GM18861 (cell line): Measurements from ENCODE around the gene EPHB6.

ENCODE experiments used
- ATAC-seq: cut with Tn5 transposase; IDR thresholded peaks from one replicate; pipeline ENCODE4 v1.9.1; 2021; ENCODE audit not compliant: unreplicated experiment

Gene EPHB6, protein sequence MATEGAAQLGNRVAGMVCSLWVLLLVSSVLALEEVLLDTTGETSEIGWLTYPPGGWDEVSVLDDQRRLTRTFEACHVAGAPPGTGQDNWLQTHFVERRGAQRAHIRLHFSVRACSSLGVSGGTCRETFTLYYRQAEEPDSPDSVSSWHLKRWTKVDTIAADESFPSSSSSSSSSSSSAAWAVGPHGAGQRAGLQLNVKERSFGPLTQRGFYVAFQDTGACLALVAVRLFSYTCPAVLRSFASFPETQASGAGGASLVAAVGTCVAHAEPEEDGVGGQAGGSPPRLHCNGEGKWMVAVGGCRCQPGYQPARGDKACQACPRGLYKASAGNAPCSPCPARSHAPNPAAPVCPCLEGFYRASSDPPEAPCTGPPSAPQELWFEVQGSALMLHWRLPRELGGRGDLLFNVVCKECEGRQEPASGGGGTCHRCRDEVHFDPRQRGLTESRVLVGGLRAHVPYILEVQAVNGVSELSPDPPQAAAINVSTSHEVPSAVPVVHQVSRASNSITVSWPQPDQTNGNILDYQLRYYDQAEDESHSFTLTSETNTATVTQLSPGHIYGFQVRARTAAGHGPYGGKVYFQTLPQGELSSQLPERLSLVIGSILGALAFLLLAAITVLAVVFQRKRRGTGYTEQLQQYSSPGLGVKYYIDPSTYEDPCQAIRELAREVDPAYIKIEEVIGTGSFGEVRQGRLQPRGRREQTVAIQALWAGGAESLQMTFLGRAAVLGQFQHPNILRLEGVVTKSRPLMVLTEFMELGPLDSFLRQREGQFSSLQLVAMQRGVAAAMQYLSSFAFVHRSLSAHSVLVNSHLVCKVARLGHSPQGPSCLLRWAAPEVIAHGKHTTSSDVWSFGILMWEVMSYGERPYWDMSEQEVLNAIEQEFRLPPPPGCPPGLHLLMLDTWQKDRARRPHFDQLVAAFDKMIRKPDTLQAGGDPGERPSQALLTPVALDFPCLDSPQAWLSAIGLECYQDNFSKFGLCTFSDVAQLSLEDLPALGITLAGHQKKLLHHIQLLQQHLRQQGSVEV

DNA sequence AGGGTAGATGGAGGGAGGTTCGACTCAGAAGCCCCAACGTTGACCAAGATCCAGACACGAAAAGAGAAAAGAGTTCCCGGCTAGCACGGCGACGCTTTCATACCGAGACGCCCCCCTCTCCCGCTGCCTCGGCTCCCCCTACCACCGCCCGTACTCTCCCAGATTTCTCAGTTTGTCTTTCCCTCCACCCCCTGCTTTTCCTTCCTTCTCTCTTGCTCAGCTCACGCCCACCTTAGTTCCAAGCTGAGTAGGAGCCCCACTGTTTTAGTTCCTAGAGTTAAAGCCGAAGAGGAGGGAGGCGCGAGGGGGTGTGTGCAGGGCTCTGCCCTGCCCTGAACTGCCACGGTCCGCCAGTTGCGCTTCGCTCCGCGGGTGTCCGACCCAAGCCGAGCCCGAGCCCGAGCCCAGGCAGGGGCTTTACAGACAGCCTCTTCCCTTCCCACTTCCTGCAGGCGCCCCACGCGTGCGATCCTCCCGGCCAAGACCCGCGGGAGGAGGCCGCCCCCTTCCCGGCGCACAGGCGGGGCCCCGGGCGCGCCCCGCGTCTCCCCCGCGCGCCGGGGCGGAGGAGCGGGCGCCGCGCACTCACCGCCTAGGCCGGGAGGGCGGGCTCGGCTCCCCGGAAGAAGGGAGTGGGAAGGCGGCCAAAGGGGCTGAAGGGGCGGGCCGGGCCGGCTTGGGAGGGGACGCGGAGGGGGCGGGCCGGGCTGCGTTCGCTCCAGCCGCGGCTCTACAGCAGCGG, at the start of gene EPHB6:
TSS of gene EPHB6 (plus strand) at position 705 of the 742 bp plus-strand sequence. CDS start 8,152 bp downstream, outside the sequence.
- ATAC-seq = peak; percentile 34

DNA sequence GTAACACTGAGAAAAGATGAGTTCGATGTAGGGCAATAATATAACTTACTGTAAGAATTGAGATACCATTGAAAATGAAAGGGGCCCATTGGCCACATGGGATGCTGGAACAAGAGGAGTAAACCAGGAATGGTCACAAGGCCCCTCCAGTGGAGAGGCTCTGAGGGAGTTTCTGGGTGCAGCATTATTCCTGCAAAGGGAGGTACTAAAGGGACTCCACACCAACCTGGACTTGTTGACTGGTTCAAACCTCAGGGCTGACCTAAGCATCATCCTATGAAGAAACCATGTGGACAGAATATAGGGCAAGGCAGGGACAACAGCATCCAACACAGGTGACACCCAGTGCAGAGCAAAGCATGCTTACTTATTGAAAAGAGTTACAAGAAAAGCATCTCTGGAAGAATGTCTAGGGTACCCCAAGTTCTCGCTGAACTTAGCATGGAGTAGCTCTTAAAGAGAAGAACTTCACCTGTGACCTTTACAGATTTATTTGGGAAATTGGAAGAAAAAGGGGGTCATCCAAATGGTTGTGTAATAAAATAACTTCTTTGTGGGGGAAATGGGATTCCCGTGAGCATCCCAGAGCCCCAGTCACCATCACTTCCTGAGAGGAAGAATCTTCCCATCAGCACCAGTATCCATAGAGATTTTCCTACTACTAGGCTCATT, 49.4 kb upstream of the EPHB6 start:
- no peak for ATAC-seq

DNA sequence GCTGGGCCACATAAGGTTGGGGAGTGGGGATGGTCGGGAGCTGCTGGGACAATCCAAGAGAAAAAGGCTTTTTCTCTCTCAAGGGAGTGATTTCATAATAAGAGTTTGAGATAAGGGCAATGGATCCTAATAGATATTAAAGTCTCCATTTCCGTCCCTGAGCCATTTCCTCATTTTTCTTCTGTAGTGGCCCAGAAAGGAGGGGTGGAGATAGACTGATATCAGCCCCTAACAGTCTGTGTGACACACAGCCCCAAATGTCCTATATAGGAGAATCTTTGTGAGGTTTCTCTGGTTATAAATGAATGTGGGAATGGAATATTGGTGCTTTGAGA, 48.9 kb upstream of the EPHB6 start:
- no peak for ATAC-seq

DNA sequence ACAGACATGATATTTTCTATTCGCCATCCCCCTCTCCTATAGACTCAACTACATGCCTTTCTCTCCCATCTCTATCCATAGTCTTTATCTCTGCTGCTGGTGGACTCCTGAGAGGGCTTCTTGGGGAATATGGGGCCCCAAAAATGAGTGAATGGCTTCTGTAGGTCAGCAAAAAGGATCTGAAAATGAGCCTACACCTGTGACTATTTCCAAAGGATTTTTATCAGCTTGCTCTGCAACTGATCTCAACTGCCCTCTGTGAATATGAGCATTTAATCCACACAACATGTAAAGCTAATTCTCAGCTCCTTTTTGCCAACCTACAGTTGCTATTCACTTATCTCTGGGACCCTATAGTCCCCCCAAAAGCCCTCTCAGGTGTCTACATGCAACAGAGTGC, 47.9 kb upstream of the EPHB6 start:
- ATAC-seq = no peak

DNA sequence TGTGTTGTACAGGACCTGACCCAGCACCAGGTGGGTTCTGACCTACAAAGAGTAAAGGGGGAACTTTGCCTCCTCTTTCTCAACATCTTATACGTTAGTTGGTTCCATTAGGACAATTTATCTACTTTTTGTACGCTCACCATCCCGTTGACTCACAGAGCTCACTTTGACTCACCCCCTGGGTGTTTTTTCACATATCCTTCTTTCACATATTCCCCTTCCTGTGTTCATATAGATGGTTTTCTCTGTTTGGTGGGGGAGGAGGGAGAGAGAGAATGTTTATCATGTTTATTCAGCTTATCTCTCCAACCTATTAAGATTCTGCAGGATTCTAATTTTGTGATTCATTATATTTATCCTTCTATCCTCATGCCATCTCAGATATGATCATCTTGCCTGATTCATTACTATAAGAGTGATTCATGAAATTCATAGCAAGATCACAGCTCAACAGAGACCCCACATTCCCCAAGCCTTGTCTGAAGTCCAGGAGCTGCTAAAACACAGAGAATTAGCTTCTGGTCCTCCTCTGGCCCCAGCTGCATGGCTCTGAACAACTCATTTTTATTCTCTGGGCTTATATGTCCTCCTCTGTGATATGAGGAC, 46.9 kb upstream of the EPHB6 start:
- ATAC-seq = peak; percentile 12

DNA sequence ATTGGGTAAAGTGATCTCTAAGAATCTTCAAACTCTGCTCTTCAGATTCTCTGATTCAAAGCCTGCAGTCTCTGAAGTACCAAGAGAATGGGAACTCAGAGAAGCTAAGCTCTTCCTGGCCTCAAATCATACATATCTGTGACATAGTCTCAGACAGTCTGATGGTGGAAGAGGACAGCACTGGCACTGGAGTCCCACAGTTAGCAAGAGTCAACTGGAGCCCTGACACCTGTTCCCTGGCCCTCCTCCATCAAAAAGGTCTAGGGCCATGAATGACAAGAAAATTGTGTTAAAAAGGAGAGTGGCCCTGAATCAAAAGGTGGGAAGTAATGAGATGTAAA, 46.4 kb upstream of the EPHB6 start:
- ATAC-seq = peak; percentile 16

DNA sequence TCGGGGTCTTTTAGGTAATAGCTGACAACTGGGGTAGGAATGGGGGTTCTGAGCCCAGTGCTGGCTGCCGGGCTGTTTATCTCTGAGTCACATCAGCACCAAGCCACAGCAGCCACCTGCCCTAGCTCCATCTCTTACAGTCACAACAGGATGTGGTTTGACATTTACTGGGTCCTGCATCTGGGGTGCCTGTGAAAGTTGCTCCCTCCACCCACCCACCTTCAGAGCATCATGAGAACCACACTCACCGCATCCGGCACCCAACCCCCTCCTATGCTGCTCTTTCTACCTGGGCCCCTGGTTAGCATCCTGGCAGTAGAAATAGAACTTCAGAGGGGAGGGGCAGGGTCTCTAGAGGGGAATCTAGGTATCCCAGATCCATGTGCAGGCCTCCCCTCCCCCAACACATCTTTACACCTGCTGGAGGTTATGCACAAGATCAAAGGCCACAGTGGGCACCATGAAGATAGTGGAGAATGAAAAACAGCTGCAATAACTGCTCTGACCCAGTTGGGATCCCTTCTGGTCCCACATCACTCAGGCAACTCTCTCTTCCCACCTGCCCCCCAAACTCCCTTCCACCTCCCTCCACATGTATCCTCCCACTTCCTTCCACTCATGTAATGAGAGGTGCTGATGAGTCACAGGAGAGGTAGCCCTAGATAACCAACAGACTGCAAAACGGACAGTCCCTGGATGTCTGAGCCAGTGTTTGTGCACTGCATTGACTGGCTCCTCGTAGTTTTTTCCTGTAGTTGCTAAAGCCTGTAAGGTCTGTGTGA, 45.9 kb upstream of the EPHB6 start:
- ATAC-seq = peak; percentile 81

DNA sequence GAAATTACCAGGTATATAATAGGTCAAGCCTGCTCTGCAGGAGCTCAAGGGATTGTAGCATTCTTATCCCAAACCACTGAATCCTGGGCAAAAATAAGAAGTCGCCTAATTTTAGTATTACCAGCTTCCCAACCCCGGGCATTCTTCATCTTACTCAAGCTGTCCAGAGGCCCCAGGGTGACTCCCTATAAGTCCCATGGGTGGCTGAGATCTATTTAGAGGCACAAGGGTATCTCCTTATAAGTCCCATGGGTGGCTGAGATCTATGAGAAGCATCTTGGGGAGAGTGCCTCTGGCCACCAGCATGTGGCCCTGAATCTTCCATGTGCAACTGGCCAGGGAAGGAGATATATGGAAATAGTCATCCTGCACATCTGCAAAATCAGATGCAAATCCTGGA, 45.2 kb upstream of the EPHB6 start:
- peak; percentile 22 for ATAC-seq

DNA sequence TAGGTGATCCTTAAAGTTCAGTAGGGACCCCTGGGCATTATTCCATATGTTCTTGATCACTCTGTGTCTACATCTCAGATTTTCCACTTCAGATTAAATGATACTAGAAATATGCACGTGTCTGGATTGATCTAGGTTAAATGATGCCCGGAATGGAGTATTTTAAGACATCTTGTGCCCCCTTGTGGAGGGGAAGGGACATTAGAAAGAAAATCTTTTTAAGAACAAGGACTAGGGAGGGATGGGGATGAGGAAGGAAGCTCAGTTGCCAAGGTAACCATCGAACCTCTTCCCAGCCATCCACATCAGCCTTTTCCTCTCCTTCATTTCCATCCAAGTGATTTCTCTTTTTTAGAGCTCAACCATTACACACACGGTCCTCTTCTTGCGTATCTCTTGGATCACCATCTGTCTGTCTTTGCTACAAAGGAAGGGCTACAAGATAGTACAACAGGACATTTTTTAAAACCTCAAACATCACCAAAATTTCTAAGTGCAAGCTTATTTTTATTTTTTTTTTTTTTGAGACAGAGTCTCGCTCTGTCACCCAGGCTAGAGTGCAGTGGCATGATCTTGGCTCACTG, 43.6 kb upstream of the EPHB6 start:
- no peak for ATAC-seq

DNA sequence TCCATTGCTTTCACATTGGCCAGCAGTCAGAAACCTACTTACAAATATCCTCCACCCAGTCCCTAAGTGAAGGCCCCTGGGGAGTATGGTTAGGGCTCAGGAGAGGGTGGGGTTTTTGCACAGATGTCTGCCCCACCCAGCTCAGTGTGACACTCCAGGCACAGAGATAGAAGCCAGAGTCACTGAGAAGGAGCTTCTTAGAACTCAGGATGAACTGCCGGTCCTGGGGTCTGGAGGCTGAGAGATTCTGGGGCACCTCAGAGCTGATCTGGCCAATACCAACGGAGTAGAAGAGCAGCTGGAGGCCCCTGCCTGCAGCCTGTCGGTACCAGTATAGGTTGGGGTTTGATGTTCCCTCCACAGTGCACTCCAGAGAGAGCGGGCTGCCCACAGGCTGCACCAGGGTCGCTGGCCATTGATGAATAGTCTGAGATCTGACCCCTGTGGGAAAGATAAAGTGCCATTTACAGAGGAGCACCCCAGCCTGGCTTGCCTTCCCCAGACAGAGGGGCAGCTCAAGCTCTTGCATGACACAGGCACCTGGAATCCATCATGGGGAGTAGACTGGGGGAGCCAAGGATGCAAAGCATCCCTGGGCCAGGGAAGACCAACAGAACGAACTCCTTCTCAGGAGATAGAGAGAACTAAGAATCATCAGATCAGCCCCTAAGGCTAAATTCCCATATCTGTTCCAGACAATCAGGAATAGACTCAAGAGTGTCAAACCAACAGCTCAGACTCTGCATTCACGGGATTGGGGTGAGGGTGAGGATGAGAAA, 42.2 kb upstream of the EPHB6 start:
- ATAC-seq = no peak

DNA sequence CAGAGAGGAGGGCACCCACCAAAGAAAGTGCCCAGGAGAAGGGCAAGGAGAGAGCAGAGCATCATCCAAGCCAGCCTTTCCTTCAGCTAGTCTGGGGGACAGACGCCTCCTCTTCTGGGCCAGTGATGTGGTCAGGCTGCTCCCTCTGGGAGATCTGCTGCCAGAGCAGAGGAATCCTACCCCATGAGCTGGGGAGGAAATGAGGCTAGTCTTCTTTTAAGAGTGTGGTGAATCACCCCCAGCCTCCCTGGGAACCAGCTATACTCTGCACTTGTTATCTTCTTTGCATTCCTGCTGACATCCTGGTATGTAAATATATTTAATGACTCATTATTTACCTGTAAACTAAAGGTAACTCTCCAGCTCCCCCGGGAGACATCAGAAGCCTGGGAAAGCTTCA, 41.6 kb upstream of the EPHB6 start:
- no peak for ATAC-seq

DNA sequence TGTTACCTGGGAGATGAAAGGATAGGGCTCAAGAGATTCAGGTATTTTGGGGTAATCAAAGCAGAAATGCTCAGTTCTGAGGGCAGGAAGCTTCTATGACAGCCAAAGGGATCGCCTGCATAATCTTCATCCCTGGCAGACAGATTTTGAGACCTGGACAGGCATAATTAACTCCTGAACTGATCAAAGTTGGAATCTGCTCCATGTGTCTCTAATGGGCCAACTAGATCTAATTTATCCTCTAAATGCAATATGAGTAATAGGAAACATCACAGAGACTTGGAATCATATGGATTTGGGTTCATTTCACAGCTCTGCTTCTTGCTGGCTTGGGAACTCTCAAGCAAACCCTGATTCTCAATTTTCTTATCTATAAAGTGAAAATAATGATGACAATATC, 41.2 kb upstream of the EPHB6 start:
- ATAC-seq = no peak

DNA sequence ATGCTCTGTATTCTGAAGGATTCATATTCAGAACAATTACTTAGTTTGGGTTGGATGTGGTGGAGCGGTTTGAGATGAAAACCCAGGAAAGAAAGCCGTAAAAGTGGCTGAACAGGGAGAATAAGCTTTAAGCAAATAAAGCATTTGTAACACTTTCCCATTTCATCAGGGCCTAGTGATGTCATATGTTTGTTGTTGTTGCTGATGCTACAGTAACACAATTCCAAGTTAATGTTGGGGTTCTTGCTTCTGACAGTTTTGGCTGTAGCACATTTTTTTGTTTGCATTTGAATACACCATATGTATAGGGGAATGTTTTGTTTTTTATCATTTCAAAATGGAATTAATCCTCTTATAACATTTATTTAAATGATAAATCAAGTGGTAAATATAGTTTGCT, 40.4 kb upstream of the EPHB6 start:
- ATAC-seq = no peak

DNA sequence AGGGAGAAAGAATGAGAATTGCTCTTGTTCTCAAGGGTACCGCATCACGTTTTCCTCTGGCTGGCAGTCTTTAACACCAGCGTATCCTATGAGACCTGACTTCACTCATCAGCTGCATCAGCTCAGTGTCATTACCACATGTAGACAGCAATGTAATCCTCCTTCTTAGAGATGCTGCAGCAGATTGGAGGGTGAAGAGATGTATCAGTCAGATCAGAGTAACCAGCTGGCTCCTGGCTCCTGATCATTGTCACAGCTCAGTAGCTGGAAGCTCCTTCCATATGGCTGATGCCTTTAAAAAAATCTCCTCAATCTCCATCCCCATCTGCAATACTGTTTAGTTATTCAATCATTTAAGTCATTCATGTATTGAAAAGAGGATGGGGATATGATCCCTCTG, 39.7 kb upstream of the EPHB6 start:
- no peak for ATAC-seq

DNA sequence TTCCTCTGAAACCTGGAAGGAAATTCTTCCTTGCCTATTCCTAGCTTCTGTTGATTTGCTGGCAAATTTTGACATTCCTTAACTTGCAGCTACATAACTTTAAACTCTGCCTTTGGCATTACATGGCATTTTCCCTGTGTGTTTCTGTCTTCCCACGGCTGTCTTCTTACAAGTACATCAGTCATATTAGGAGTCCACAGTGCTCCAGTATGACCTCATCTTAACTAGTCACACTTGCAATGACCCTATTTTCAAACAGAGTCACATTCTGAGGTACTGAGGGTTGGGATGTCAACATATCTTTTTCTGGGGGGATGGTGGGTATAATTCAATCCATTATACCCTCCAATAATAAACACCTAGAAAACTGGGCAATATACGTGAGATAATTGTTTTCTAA, 37.4 kb upstream of the EPHB6 start:
- ATAC-seq = no peak

DNA sequence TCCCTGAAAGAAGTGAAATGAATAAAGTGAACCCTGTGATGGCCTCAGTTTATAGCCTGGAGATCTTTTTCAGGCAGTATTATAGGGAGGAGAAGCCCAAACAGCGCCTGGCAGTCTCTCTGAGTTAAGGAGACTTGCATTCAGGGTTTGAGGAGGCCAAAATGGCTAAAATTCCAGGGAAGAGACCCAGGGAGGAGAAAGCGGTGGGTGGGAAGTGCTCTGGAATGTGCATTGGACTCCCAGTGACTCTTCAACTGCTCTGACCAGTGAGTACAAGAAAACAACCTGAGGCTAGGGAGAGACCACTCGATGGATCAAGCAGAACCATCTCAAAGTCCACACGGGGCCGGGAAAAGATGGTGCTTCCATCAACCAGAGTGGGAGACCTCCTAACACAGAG, 35.3 kb upstream of the EPHB6 start:
- no peak for ATAC-seq

DNA sequence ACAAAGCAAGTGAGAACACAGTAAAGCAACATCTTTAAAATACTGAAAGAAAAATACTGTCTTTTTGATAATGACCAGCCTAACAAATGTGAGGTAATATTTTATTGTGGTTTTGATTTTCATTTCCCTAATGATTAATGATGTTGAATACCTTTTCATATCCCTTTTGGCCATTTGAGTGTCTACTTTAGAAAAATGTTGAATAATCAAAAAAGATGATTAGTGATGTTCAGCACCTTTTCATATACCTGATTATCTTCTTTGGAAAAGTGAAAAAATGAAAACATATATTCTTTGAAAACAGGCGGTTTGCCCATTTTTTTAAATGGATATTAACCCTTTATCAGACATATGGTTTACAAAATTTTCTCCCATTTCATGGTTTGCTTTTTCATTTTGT, 32.2 kb upstream of the EPHB6 start:
- ATAC-seq = no peak

DNA sequence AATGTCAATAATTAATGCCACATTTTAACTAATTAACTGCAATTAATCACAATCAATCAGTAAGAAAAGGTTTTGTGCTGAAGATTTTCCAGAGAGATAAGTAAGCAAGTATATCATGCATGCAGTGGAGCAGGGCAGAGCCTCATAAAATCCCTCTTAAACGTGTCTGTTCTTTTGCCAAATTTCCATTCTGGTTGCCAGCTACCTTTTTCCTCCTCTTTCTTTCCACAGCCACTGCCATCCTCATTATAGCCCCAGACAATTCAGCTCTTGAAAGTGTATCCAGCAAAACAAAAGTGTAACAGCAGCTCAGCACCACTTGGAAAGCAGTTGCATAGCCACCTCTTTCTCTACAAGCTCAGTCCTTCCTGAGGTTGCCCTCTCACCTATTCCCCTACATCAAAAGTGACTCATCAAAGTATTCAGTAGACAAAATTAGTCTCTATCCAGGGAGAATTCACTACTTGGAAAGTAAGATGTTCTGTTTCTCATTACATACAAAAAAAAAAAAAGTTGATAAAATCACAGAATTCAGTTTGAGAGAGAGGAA, 26.9 kb upstream of the EPHB6 start:
- no peak for ATAC-seq
